HepG2 (cell line): ENCODE data around the gene FBF1. TPM values are rescaled to one million over a fixed set of nuclear protein-coding genes. Genes with fewer than 3 reads are reported as not detected.

Source experiments
- CREBL2 ChIP-seq: sonication (generic); formaldehyde crosslinking; IDR thresholded peaks from 2 replicates; pipeline ENCODE4 v1.8.1; 2023; ENCODE audit warnings: missing genetic modification reagents, mild to moderate bottlenecking, borderline replicate concordance
- CREM ChIP-seq, 2 experiments: sonication (generic) in 1 of 2; formaldehyde crosslinking in 1 of 2; IDR thresholded peaks; 2 replicates each; pipeline versions ENCODE4 v1.4.0 to v1.6.1; 2016 to 2020; ENCODE audit warnings: antibody characterized with exemption in 1 of 2, mild to moderate bottlenecking in 1 of 2, missing genetic modification reagents in 1 of 2
- GATAD1 ChIP-seq: IDR thresholded peaks from 2 replicates; pipeline ENCODE4 v1.6.1; 2016; ENCODE audit warnings: missing genetic modification reagents, missing compliant biosample characterization
- MEF2D ChIP-seq: sonication (generic); formaldehyde crosslinking; IDR thresholded peaks from 2 replicates; pipeline ENCODE4 v1.5.1; 2020; ENCODE audit warnings: mild to moderate bottlenecking, missing genetic modification reagents
- NFYB ChIP-seq: sonication (generic); formaldehyde crosslinking; IDR thresholded peaks from 2 replicates; pipeline ENCODE4 v1.4.0; 2020; ENCODE audit warnings: missing genetic modification reagents
- SMARCE1 ChIP-seq: fragments of 450-650 bp; IDR thresholded peaks from 2 replicates; pipeline ENCODE4 v1.6.1; 2017; ENCODE audit warnings: borderline replicate concordance
- SOX13 ChIP-seq, 3 experiments: fragments of 450-650 bp in 1 of 3; sonication (generic) in 1 of 3; formaldehyde crosslinking in 1 of 3; IDR thresholded peaks in 2 of 3; conservative IDR thresholded peaks in 1 of 3; 2 replicates each; pipeline versions ENCODE4 v1.5.0 to v1.6.1; 2016 to 2020; ENCODE audit warnings: antibody characterized with exemption in 1 of 3, mild to moderate bottlenecking in 1 of 3, missing compliant biosample characterization in 1 of 3, missing genetic modification reagents in 1 of 3, moderate library complexity in 1 of 3
- SP4 ChIP-seq: sonication (generic); formaldehyde crosslinking; IDR thresholded peaks from 2 replicates; pipeline ENCODE4 v1.8.1; 2023; ENCODE audit warnings: mild to moderate bottlenecking, missing genetic modification reagents
- THAP7 ChIP-seq: sonication (generic); formaldehyde crosslinking; IDR thresholded peaks from 2 replicates; pipeline ENCODE4 v1.8.1; 2023; ENCODE audit warnings: mild to moderate bottlenecking, missing genetic modification reagents
- TOPORS ChIP-seq: sonication (generic); formaldehyde crosslinking; IDR thresholded peaks from 2 replicates; pipeline ENCODE4 v1.8.0; 2023; ENCODE audit warnings: mild to moderate bottlenecking, missing genetic modification reagents
- TRIM24 ChIP-seq: sonication (generic); formaldehyde crosslinking; IDR thresholded peaks from 2 replicates; pipeline ENCODE4 v1.8.0; 2022; ENCODE audit warnings: mild to moderate bottlenecking, missing genetic modification reagents
- UBTF ChIP-seq: sonication (generic); formaldehyde crosslinking; IDR thresholded peaks from 2 replicates; pipeline ENCODE4 v1.4.0; 2020; ENCODE audit warnings: mild to moderate bottlenecking, missing genetic modification reagents
- ZC3H4 ChIP-seq: sonication (generic); formaldehyde crosslinking; IDR thresholded peaks from 2 replicates; pipeline ENCODE4 v1.4.0; 2020; ENCODE audit warnings: missing genetic modification reagents, borderline replicate concordance
- ZGPAT ChIP-seq: IDR thresholded peaks from 2 replicates; pipeline ENCODE4 v1.6.1; 2016; ENCODE audit warnings: mild to moderate bottlenecking
- ZNF101 ChIP-seq: sonication (generic); formaldehyde crosslinking; IDR thresholded peaks from 2 replicates; pipeline ENCODE4 v1.4.0; 2020; ENCODE audit warnings: mild to moderate bottlenecking, low read depth, missing genetic modification reagents, borderline replicate concordance
- ZNF282 ChIP-seq: fragments of 450-650 bp; IDR thresholded peaks from 2 replicates; pipeline ENCODE4 v1.6.1; 2018; ENCODE audit not compliant: partially characterized antibody
- ZNF430 ChIP-seq: sonication (generic); formaldehyde crosslinking; IDR thresholded peaks from 2 replicates; pipeline ENCODE4 v1.9.0; 2021; ENCODE audit warnings: mild to moderate bottlenecking, missing genetic modification reagents
- ZNF496 ChIP-seq: sonication (generic); formaldehyde crosslinking; IDR thresholded peaks from 2 replicates; pipeline ENCODE4 v1.8.1; 2023; ENCODE audit warnings: mild to moderate bottlenecking, moderate library complexity, missing genetic modification reagents; ENCODE audit not compliant: insufficient replicate concordance
- ZNF567 ChIP-seq: sonication (generic); formaldehyde crosslinking; IDR thresholded peaks from 2 replicates; pipeline ENCODE4 v1.8.1; 2023; ENCODE audit warnings: mild to moderate bottlenecking, missing genetic modification reagents, borderline replicate concordance
- ZNF781 ChIP-seq: sonication (generic); formaldehyde crosslinking; IDR thresholded peaks from 2 replicates; pipeline ENCODE4 v1.5.1; 2020; ENCODE audit warnings: borderline replicate concordance, mild to moderate bottlenecking, missing genetic modification reagents; ENCODE audit errors: not compliant biosample characterization
- polyA plus RNA-seq, 8 experiments: library from polyadenylated mRNA; depleted of rRNA in 3 of 8; stranded (reverse) in 7 of 8; unstranded in 1 of 8; fragments of >200 nt; fragmentation: Illumina TruSeq in 4 of 8; extraction: Trizol in 4 of 8; gene quantifications; 2 replicates each; pipeline versions ENCODE4 v1.2.1 to v1.2.3, GENCODE V29; 2011 to 2016; ENCODE audit warnings: low read depth in 4 of 8, missing spikeins in 1 of 8, mixed read lengths in 1 of 8; ENCODE audit not compliant: insufficient read depth in 1 of 8
- total RNA-seq, 5 experiments: library from RNA; depleted of rRNA; stranded (reverse); fragments of >200 nt; fragmentation: Illumina TruSeq; extraction: Trizol; gene quantifications; 2 replicates each; pipeline ENCODE4 v1.2.3, GENCODE V29; 2016; ENCODE audit warnings: low read depth in 1 of 5

The FBF1 gene
- total and polyA plus RNA-seq, 2 of the 13 experiments (the other 11 are each of a cell fraction or from before 2014, with no cell fraction given), result 2.4 to 8.1 TPM

GRCh38 chr17:75876938-75877751 is 63.7 kb downstream of the FBF1 start (continued):
- peak; percentile 33; the same call in 1 of the 2 replicates for TF ChIP-seq ZC3H4 (CRISPR knock-in tag)
- TF ChIP-seq SOX13 (IDR thresholded peaks at IDR 0.05), result no peak
- TF ChIP-seq SOX13 (CRISPR knock-in tag; conservative IDR thresholded peaks at IDR 0.05 in 1 of 2, IDR thresholded peaks at IDR 0.05 in 1 of 2), result 0 out of 4 replicates have a peak, but pooled peaks have one; percentile 15 to 43
- TF ChIP-seq THAP7 (CRISPR knock-in tag), result 0 out of 2 replicates have a peak, but pooled peaks have one; percentile 83
- TF ChIP-seq SP4 (CRISPR knock-in tag), result 0 out of 2 replicates have a peak, but pooled peaks have one; percentile 33
- TF ChIP-seq TRIM24 (CRISPR knock-in tag), result no peak
- TF ChIP-seq GATAD1, result no peak; the same call in 1 of the 2 replicates
- no peak for TF ChIP-seq ZNF496 (CRISPR knock-in tag)
- no peak for TF ChIP-seq SMARCE1
- 0 out of 2 replicates have a peak, but pooled peaks have one; percentile 31 for TF ChIP-seq MEF2D (CRISPR knock-in tag)
- no peak; the same call in 1 of the 2 replicates for TF ChIP-seq CREM (IDR thresholded peaks at IDR 0.05)
- TF ChIP-seq CREM (CRISPR knock-in tag; IDR thresholded peaks at IDR 0.05), result no peak
- peak; percentile 19; the same call in 1 of the 2 replicates for TF ChIP-seq UBTF (CRISPR knock-in tag)
- no peak for TF ChIP-seq CREBL2 (CRISPR knock-in tag)
- 0 out of 2 replicates have a peak, but pooled peaks have one; percentile 38 for TF ChIP-seq TOPORS (CRISPR knock-in tag)
- TF ChIP-seq ZNF101, result no peak
- TF ChIP-seq ZNF430, result no peak
- TF ChIP-seq ZGPAT (CRISPR knock-in tag), result 0 out of 2 replicates have a peak, but pooled peaks have one; percentile 24
- no peak for TF ChIP-seq NFYB (CRISPR knock-in tag)
- peak; percentile 66; the same call in 1 of the 2 replicates for TF ChIP-seq ZNF567 (CRISPR knock-in tag)
- peak; percentile 56 for TF ChIP-seq ZNF781
- no peak for TF ChIP-seq ZNF282
